GM21825 (cell line): ENCODE measurements around the gene CHKB.
"Not testable (repeated sequence)": the region's sequence is repeated elsewhere in the genome, so short reads cannot be mapped to it uniquely, and the experiment has no call there.

ENCODE experiments used
- ATAC-seq: cut with Tn5 transposase; IDR thresholded peaks from one replicate; pipeline ENCODE4 v1.9.1; 2021; ENCODE audit warnings: mild to moderate bottlenecking, moderate library complexity; ENCODE audit not compliant: unreplicated experiment

The CHKB gene

GRCh38 chr22:50551160-50551752 is 31.4 kb downstream of the CHKB start:
- ATAC-seq, result no peak

GRCh38 chr22:50550395-50550794 is 32.3 kb downstream of the CHKB start:
- no peak for ATAC-seq

- no peak for ATAC-seq
Measured at GRCh38 chr22:50548921-50549790, 33.5 kb downstream of the CHKB start.

- ATAC-seq, result no peak
Measured at GRCh38 chr22:50548040-50548920, 34.4 kb downstream of the CHKB start.

- ATAC-seq, result no peak
Measured at GRCh38 chr22:50547263-50547985, 35.2 kb downstream of the CHKB start.

GRCh38 chr22:50546326-50547262 is 36.1 kb downstream of the CHKB start:
- ATAC-seq, result no peak

- ATAC-seq, result no peak
Measured at GRCh38 chr22:50545522-50546325, 36.9 kb downstream of the CHKB start, which contains the start of gene KLHDC7B. Gene KLHDC7B, plus strand, starts transcription at chr22:50545899. Its CDS starts 345 bp downstream, at chr22:50546244.

GRCh38 chr22:50544746-50545253 is 37.8 kb downstream of the CHKB start:
- no peak for ATAC-seq

GRCh38 chr22:50544078-50544745 is 38.4 kb downstream of the CHKB start:
- ATAC-seq, result no peak

- ATAC-seq, result no peak
Measured at GRCh38 chr22:50542416-50542927, 40.2 kb downstream of the CHKB start.

GRCh38 chr22:50541667-50542026 is 41.0 kb downstream of the CHKB start:
- not testable (repeated sequence) for ATAC-seq

GRCh38 chr22:50540381-50540780 is 42.3 kb downstream of the CHKB start:
- no peak for ATAC-seq

- ATAC-seq, result no peak
Measured at GRCh38 chr22:50537765-50538164, 44.9 kb downstream of the CHKB start.

GRCh38 chr22:50536226-50536625 is 46.4 kb downstream of the CHKB start:
- ATAC-seq, result no peak

- no peak for ATAC-seq
Measured at GRCh38 chr22:50535113-50535512, 47.5 kb downstream of the CHKB start.

- not testable (repeated sequence) for ATAC-seq
Measured at GRCh38 chr22:50533856-50534711, 48.6 kb downstream of the CHKB start.
